ENCODE data around the gene SFMBT1.

DNA sequence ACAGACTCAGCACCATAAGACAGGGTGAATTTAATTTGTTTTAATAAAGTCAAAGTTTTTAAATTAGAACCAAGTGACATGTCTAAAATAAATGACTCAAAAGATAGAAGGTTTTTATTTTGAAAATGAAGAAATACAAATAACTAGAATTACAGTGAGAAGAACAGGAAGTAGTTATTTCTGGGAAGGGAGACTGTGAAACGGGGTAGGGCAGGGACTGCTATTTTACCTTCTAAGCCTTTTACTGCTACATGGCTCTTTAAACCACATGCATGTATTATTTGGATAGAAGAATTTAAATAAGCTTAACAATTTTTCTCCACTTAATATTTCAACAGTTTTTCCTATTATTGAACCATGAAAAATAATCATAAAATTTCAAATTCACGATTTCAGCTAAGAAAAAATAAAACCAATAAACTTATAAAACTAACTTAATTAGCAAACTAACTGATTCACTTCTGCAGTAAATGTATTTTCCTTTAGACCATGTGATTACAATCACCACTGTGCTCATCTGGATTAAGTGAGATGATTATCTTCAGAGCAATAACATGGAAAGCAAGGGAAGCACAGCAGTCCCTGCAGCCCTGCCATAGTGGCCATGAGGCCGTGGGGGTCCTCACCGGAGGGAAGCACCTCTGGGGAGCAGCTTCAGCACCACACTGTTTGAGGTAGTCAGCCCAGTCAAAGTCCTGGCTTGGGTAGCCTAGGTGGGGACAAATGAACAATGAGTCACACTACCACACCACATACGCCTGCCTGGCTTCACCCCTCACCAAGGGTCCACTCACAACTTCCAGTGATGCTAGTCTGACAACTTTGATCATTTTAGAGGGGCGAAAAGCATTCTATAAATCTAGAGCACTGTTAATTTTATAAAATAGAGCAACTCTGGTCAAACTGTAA is 120.2 kb downstream of the SFMBT1 start:
- TF ChIP-seq, protein P1, sequence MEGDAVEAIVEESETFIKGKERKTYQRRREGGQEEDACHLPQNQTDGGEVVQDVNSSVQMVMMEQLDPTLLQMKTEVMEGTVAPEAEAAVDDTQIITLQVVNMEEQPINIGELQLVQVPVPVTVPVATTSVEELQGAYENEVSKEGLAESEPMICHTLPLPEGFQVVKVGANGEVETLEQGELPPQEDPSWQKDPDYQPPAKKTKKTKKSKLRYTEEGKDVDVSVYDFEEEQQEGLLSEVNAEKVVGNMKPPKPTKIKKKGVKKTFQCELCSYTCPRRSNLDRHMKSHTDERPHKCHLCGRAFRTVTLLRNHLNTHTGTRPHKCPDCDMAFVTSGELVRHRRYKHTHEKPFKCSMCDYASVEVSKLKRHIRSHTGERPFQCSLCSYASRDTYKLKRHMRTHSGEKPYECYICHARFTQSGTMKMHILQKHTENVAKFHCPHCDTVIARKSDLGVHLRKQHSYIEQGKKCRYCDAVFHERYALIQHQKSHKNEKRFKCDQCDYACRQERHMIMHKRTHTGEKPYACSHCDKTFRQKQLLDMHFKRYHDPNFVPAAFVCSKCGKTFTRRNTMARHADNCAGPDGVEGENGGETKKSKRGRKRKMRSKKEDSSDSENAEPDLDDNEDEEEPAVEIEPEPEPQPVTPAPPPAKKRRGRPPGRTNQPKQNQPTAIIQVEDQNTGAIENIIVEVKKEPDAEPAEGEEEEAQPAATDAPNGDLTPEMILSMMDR (IDR thresholded peaks at IDR 0.05; ENCODE audit: insufficient read depth, low read length, poor library complexity, severe bottlenecking): no peak
- TF ChIP-seq EZH2phosphoT487 (conservative IDR thresholded peaks at IDR 0.05; ENCODE audit: low read length): no peak

Data from SU-DHL-6 (cell line).